K562 (cell line): Measurements from ENCODE around the gene SMAD4. TPM values are rescaled to one million over a fixed set of nuclear protein-coding genes. Genes with fewer than 3 reads are reported as not detected.

Experiments used
- ATAC-seq: fragments of 200-7000 bp; cut with Tn5 transposase; 3 replicates; pipeline ENCODE4 v1.9.1; 2020; ENCODE audit warnings: moderate library complexity
- BruUV-seq: library from RNA; stranded (reverse); fragments of 400-500 nt; replicated peaks from 2 replicates; lab custom pipeline; 2021; lab: Mats Ljungman, UMichigan
- CTCF ChIA-PET: fragments of 300-600 bp; formaldehyde crosslinking; extraction: SDS; loops from one replicate; lab custom pipeline; 2021; ENCODE audit warnings: low intra/inter-chr PET ratio; lab: Yijun Ruan, JAX
- POLR2A ChIA-PET: fragments of 300-600, 350-650 bp; sonication (Branson Sonifier 250); formaldehyde crosslinking; extraction: SDS; loops from one replicate; lab custom pipeline; 2021; ENCODE audit warnings: antibody characterized with exemption, inconsistent platforms; lab: Yijun Ruan, JAX
- DNase-seq, 4 experiments: peaks; one replicate each; pipeline versions ENCODE4 v3.0.0 to v3.0.0-alpha.2; 2011 to 2018; ENCODE audit warnings: low spot score in 3 of 4, mixed read lengths in 3 of 4; ENCODE audit errors: extremely low read depth in 1 of 4
- FAIRE-seq: peaks from 2 replicates; lab custom pipeline; 2011; peaks lifted over from hg19 to GRCh38; lab: Jason Lieb, UNC
- H2AFZ ChIP-seq: 2 replicates; pipeline ENCODE4 v1.6.0; 2011; ENCODE audit warnings: low read depth, low read length, control low read depth, inconsistent platforms
- H3K27ac ChIP-seq: fragments of 200-600 bp; 3 replicates; pipeline ENCODE4 v1.8.0; 2011; ENCODE audit warnings: low read depth, mild to moderate bottlenecking, control low read depth, inconsistent platforms, low read length, moderate library complexity, mixed read lengths; ENCODE audit errors: extremely low read depth
- H3K27me3 ChIP-seq, 2 experiments: fragments of 300-600 bp in 1 of 2; 2 replicates in 1 of 2; 3 replicates in 1 of 2; pipeline versions ENCODE4 v1.6.0 to v1.8.0; 2011; ENCODE audit warnings: inconsistent platforms in 2 of 2, low read length in 2 of 2, mild to moderate bottlenecking in 1 of 2, mixed read lengths in 1 of 2, moderate library complexity in 1 of 2; ENCODE audit not compliant: control insufficient read depth in 2 of 2, insufficient read depth in 2 of 2
- H3K36me3 ChIP-seq: fragments of 300-600 bp; 3 replicates; pipeline ENCODE4 v1.8.0; 2011; ENCODE audit warnings: mild to moderate bottlenecking, low read length, inconsistent platforms; ENCODE audit not compliant: control insufficient read depth, insufficient read depth
- H3K4me1 ChIP-seq, 2 experiments: fragments of 200-600 bp in 1 of 2; replicated peaks in 1 of 2; 2 replicates in 1 of 2; 3 replicates in 1 of 2; pipeline versions ENCODE4 v1.5.1 to v1.8.0; 2011; ENCODE audit warnings: inconsistent platforms in 2 of 2, low read length in 2 of 2, mild to moderate bottlenecking in 1 of 2, mixed read lengths in 1 of 2, moderate library complexity in 1 of 2; ENCODE audit not compliant: control insufficient read depth in 2 of 2, insufficient read depth in 2 of 2
- H3K4me2 ChIP-seq: 2 replicates; pipeline ENCODE4 v1.6.1; 2011; ENCODE audit warnings: low read length, control low read depth, inconsistent platforms, mixed read lengths; ENCODE audit not compliant: insufficient read depth
- H3K4me3 ChIP-seq: fragments of 200-600 bp; sonication (generic), shearing (Covaris generic); 2 replicates; pipeline ENCODE4 v1.5.1; 2016; ENCODE audit warnings: control low read depth, inconsistent platforms
- H3K79me2 ChIP-seq: fragments of 200-600 bp; 3 replicates; pipeline ENCODE4 v1.8.0; 2011; ENCODE audit warnings: low read length, inconsistent platforms; ENCODE audit not compliant: control insufficient read depth, insufficient read depth
- H3K9ac ChIP-seq, 2 experiments: 2 replicates each; pipeline versions ENCODE4 v1.6.0 to v1.6.1; 2011; ENCODE audit warnings: low read depth in 2 of 2, low read length in 2 of 2, control low read depth in 1 of 2, inconsistent platforms in 1 of 2, mild to moderate bottlenecking in 1 of 2, mixed read lengths in 1 of 2; ENCODE audit not compliant: insufficient read depth in 1 of 2
- H3K9me1 ChIP-seq: one replicate; pipeline ENCODE4 v1.6.0; 2011; ENCODE audit warnings: inconsistent platforms, mild to moderate bottlenecking, low read length, moderate library complexity; ENCODE audit not compliant: control insufficient read depth, insufficient read depth
- H3K9me3 ChIP-seq: replicated peaks from 2 replicates; pipeline ENCODE4 v1.5.1; 2011; ENCODE audit warnings: low read depth, low read length, inconsistent platforms; ENCODE audit not compliant: control insufficient read depth, insufficient read depth
- H4K20me1 ChIP-seq: replicated peaks from 2 replicates; pipeline ENCODE4 v1.6.1; 2011; ENCODE audit warnings: low read length, inconsistent platforms, mixed read lengths; ENCODE audit not compliant: control insufficient read depth, insufficient read depth
- MXI1 ChIP-seq: IDR thresholded peaks from 2 replicates; pipeline ENCODE4 v1.6.1; 2011; ENCODE audit warnings: low read depth, mild to moderate bottlenecking, improper control_type of control experiment, low read length
- RBFOX2 ChIP-seq: fragments of 200-400 bp; formaldehyde crosslinking; IDR thresholded peaks from 2 replicates; pipeline ENCODE4 v1.6.1; 2017; ENCODE audit warnings: low read depth, mild to moderate bottlenecking, low read length, moderate library complexity
- SPI1 ChIP-seq: IDR thresholded peaks from 2 replicates; pipeline ENCODE4 v1.6.1; 2011; ENCODE audit warnings: low read depth, low read length, control low read depth, borderline replicate concordance
- ZNF740 ChIP-seq, 3 experiments: fragments of 200-800 bp in 1 of 3; sonication (Bioruptor generic) in 1 of 3; sonication (generic) in 1 of 3; formaldehyde crosslinking in 1 of 3; IDR thresholded peaks; 2 replicates each; pipeline versions ENCODE4 v1.6.1 to v1.8.0; 2016 to 2022; ENCODE audit warnings: mild to moderate bottlenecking in 2 of 3, missing compliant biosample characterization in 2 of 3, missing genetic modification characterization in 2 of 3, missing genetic modification reagents in 1 of 3
- whole genome bisulfite sequencing: fragments of 100-300 bp; shearing (Covaris generic); methylation state at CpG from one replicate; pipeline ENCODE4 v1.1.6; 2016; ENCODE audit warnings: low coverage, mixed read lengths; ENCODE audit not compliant: insufficient coverage; ENCODE audit errors: missing lambda C conversion rate; 5-methylcytosine and 5-hydroxymethylcytosine counted together
- in situ Hi-C: fragments of 300-500 bp; cut with MboI; formaldehyde crosslinking; loops from 4 replicates; pipeline ENCODE4 v1.15.0; 2018; ENCODE audit warnings: inconsistent platforms, mixed read lengths
- intact Hi-C: fragments of 100-400 bp; cut with micrococcal nuclease; formaldehyde crosslinking; loops from 2 replicates; pipeline ENCODE4 v1.14.2; 2022
- polyA plus RNA-seq, 8 experiments: library from polyadenylated mRNA; depleted of rRNA in 4 of 8; stranded (reverse) in 5 of 8; unstranded in 3 of 8; fragments of >200 nt; fragmentation: Nextera tagmentation in 2 of 8; fragmentation: Illumina TruSeq in 1 of 8; extraction: Ambion mirVana in 2 of 8; extraction: Trizol in 1 of 8; gene quantifications; 2 replicates each; pipeline versions ENCODE4 v1.2.1 to v1.2.3, GENCODE V29; 2011 to 2014; ENCODE audit warnings: inconsistent platforms in 1 of 8, missing spikeins in 1 of 8
- total RNA-seq, 7 experiments: library from RNA; depleted of rRNA in 6 of 7; stranded (reverse); fragments of >200 nt in 6 of 7; fragmentation: Illumina TruSeq in 2 of 7; extraction: Trizol in 2 of 7; gene quantifications; 2 replicates each; pipeline versions ENCODE4 v1.2.1 to v1.2.3, GENCODE V29; 2011 to 2021; ENCODE audit warnings: low replicate concordance in 1 of 7

SMAD4 gene
- total and polyA plus RNA-seq, 9 of the 15 experiments (the other 6 are each of a cell fraction or from before 2014, with no cell fraction given): 5.7 to 55.0 (median 39.4) TPM

- no peak overlapping the region for H3K4me3 ChIP-seq
- TF ChIP-seq ZNF740 (CRISPR knock-in tag; IDR thresholded peaks at IDR 0.05): peak; percentile 33; the same call in 1 of the 2 replicates
- no peak for TF ChIP-seq ZNF740 (tag; IDR thresholded peaks at IDR 0.05)
- TF ChIP-seq MXI1: no peak
- TF ChIP-seq RBFOX2: peak; percentile 21; the same call in 1 of the 2 replicates
- TF ChIP-seq SPI1: peak; percentile 47; the same call in 1 of the 2 replicates
- TF ChIP-seq, all 486 proteins: peak for 3
- H3K9ac ChIP-seq: no peak overlapping the region
- no peaks in the 10 kb centered on the region for H3K9me3 ChIP-seq
- ATAC-seq (peak; percentile 34; the same call in 2 of the 3 replicates), DNase-seq (no peak), FAIRE-seq (no peak)
- H3K4me1 ChIP-seq: peaks cover 4 to 12% of the 10 kb centered on the region in 2 experiments; a peak in 3 of 5 replicates
- H2AFZ ChIP-seq: no peak overlapping the region
- H3K27ac ChIP-seq: no peak overlapping the region; the same call in 2 of the 3 replicates
- ChIA-PET POLR2A (interaction anchor here (2.2 kb wide), 1 partner anchor 8 kb away, joined by 9 read pairs; the partner anchor contains the start of gene SMAD4), CTCF (no interaction called here)
- peaks cover 96% of the 10 kb centered on the region for H3K79me2 ChIP-seq
- no peak overlapping the region for H3K4me2 ChIP-seq
- H3K27me3 ChIP-seq: no peaks in the 10 kb centered on the region
- 69% methylated on average over 4 of the region's 6 CpGs for WGBS
- in situ Hi-C loops (no loop called here), intact Hi-C loops (no loop called here)
- no TSS peak for BruUV-seq
- peaks cover 26% of the 10 kb centered on the region for H4K20me1 ChIP-seq
- peaks cover 13% of the 10 kb centered on the region; the same call in 1 of the 3 replicates for H3K36me3 ChIP-seq
- no peaks in the 10 kb centered on the region for H3K9me1 ChIP-seq
Observed at GRCh38 chr18:51038110-51038509, 8.1 kb downstream of the SMAD4 start.
